BE2C (cell line): ENCODE results near the gene GABBR2.

Experiments used
- DNase-seq: peaks from one replicate; pipeline ENCODE4 v3.0.0-alpha.2; 2020
- H3K27me3 ChIP-seq: fragments of 250-450 bp; sonication (Bioruptor Pico); 2 replicates; pipeline ENCODE4 v1.5.1; 2020; ENCODE audit warnings: mild to moderate bottlenecking
- H3K36me3 ChIP-seq: fragments of 250-450 bp; sonication (Bioruptor Pico); 2 replicates; pipeline ENCODE4 v1.5.1; 2020; ENCODE audit warnings: mild to moderate bottlenecking
- H3K4me1 ChIP-seq: fragments of 250-450 bp; sonication (Bioruptor Pico); 2 replicates; pipeline ENCODE4 v1.5.1; 2020
- H3K4me3 ChIP-seq: 2 replicates; pipeline ENCODE4 v1.5.1; 2011; ENCODE audit warnings: low read depth, low read length
- H3K9me3 ChIP-seq: fragments of 250-450 bp; sonication (Bioruptor Pico); 2 replicates; pipeline ENCODE4 v1.5.1; 2020
- CTCF ChIP-seq: IDR thresholded peaks from 2 replicates; pipeline ENCODE4 v1.5.1; 2012; ENCODE audit warnings: mild to moderate bottlenecking, low read depth, low read length

The GABBR2 gene

DNA sequence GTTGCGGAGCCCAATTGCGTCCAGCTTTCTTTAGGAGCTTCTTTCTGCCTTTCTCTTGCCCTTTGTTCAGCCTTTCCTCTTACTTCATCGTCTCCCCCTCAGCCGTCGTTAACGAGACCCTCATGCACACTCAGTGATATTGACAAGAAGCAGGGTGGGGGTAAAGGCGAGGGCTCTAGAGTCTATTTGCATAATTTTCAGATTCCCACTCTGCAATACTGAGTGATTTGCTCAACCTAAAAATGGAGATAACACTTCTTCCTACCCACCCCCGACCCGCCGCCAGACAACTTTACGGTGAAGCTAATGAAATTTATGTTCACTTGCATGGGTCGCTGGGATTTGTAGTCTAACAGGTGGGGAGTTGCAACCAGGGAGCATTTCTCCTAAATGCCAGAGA, 452.0 kb downstream of the GABBR2 start:
- peak; percentile 50 for DNase-seq
- peak overlapping the region; percentile 71 for H3K4me3 ChIP-seq
- H3K9me3 ChIP-seq = no peaks in the 10 kb centered on the region
- no peaks in the 10 kb centered on the region for H3K36me3 ChIP-seq
- no peaks in the 10 kb centered on the region; the same call in 1 of the 2 replicates for H3K4me1 ChIP-seq
- no peak for TF ChIP-seq CTCF
- H3K27me3 ChIP-seq = no peaks in the 10 kb centered on the region

DNA sequence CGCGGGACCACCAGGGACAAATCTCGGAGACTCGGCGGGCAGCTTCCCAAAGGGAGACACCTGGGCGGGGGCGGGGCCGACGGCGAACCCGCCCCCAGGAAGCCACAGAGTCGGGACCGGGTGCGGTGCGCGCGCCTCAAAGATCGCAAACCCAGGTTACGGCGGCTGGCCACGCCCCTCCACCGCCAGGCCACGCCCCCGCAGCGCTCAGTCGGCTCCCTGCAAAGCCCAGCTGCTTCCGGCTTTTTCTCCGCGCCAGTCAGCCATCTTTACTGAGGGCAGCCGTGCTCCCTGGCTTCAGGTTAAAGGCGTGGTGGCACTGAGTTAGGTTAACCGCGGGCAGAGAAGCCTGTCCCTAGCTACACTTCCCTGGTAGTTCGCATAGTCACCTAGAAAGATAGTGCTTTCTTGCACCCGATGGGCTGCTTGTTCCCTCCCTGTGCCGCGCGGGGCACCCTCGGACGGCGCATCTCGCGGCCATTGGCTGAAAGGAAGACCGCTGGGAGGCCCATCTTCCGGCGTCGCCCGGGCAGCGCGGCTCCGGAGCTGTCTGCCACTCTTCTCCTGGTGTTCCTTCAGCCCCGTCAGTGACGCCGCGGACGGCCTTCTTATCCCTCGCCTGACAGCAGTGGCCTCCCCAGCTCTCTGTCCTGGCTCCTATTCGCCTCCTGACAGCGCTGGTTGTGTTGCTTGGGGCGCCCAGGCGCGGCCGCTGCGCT, 453.0 kb downstream of the GABBR2 start, which contains the start of gene TBC1D2:
TBC1D2 (minus strand) TSS at position 72 of the 719 bp plus-strand sequence. CDS start 108 bp downstream, outside the sequence.
- peak; percentile 6; the same call in 1 of the 2 replicates for TF ChIP-seq CTCF
- peak within 1 kb of the TSS; percentile 71 for H3K4me3 ChIP-seq
- H3K27me3 ChIP-seq = no peaks in the 10 kb centered on the region
- H3K36me3 ChIP-seq = no peaks in the 10 kb centered on the region
- H3K9me3 ChIP-seq = no peaks in the 10 kb centered on the region
- no peaks in the 10 kb centered on the region; the same call in 1 of the 2 replicates for H3K4me1 ChIP-seq
- DNase-seq = peak; percentile 94

DNA sequence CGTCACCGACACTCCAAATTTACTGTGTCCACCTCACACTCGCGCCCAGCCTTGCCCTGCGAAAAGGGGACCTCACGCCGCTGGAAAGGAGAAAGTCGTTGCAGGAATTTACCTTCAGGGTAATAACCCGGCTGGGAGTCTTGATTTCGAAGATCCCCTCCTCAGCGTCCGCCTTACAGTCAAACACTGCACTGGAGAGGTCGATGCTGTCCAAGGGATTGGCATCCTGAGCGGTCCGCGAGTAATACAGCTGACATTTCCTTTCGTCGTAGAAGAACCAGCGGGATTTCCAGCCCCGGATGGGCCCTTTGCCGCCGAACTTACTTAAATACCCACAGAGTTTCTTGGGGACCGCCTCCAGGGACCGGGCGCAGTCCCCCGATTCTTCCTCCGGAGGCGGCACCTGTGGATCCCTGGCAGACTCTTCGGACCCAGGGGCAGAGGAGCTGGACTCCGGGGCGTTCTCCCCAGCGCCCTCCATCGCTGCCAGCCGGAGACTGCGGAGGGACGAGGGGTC, 453.6 kb downstream of the GABBR2 start:
- no peaks in the 10 kb centered on the region for H3K36me3 ChIP-seq
- no peaks in the 10 kb centered on the region for H3K9me3 ChIP-seq
- H3K4me1 ChIP-seq = no peaks in the 10 kb centered on the region; the same call in 1 of the 2 replicates
- no peak for DNase-seq
- H3K27me3 ChIP-seq = no peaks in the 10 kb centered on the region
- TF ChIP-seq CTCF = no peak
- peak overlapping the region; percentile 71 for H3K4me3 ChIP-seq

DNA sequence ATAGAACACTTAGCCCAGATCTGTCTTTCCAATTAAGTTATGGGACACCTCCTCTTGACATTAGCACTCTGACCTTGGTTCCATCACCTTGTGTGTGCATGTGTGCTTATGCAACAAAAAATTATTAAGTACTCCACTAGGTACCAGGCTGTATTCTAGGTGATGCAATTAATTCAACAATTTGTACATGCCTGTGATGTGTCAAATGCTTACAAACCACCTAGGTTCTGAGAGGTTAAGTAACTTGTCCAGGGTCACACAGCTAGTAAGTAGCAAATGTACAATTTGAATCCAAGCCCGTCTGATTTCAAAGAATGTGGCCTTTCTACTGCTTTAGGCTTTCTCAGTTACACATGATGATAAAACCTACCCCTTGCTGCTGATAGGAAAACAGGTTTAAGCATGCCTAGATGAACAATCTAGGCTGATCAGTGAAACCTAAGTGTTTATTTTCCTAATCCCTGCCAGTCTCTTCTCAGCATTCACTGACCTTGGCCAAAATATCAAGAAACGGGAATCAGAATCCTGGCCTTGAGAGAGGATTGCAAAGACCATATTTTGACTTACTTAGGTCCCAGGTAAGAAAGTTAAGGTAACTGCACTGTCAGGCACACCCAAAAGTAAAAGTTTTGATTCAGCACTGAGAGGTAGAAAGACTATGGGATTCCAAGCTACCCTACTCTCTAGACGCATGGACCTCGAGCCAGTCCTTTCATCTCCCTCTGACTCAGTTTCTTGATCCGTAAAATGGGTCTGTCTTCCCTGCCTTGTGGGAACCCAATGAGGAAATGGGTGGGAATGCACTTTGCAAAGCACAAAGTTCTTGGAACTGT, 454.3 kb downstream of the GABBR2 start:
- Histone ChIP-seq H3K36me3 (no peaks in the 10 kb centered on the region), H3K4me3 (peak overlapping the region; percentile 71), H3K27me3 (no peaks in the 10 kb centered on the region), H3K4me1 (no peaks in the 10 kb centered on the region; the same call in 1 of the 2 replicates), H3K9me3 (no peaks in the 10 kb centered on the region)
- DNase-seq = no peak
- TF ChIP-seq CTCF = no peak

GRCh38 chr9:98253565-98253964, 455.2 kb downstream of the GABBR2 start:
- Histone ChIP-seq H3K36me3 (no peaks in the 10 kb centered on the region), H3K4me3 (no peak overlapping the region), H3K27me3 (no peaks in the 10 kb centered on the region), H3K9me3 (no peaks in the 10 kb centered on the region), H3K4me1 (no peaks in the 10 kb centered on the region; the same call in 1 of the 2 replicates)
- no peak for TF ChIP-seq CTCF
- no peak for DNase-seq
